ENCODE measurements around the gene MERTK. TPM values are rescaled to one million over a fixed set of nuclear protein-coding genes. Genes with fewer than 3 reads are reported as not detected.

Gene MERTK
- total RNA-seq, 1 experiment from 2014 or later: 39.2 TPM

- peaks cover 38% of the 10 kb centered on the region for H3K4me1 ChIP-seq
- H3K27me3 ChIP-seq (replicated peaks; ENCODE audit: control insufficient read depth, insufficient read depth, low read length): no peaks in the 10 kb centered on the region
- Mint-ChIP-seq H3K27ac (ENCODE audit: unreplicated experiment) (no peak overlapping the region), H3K36me3 (ENCODE audit: insufficient read depth, unreplicated experiment) (peaks cover 44% of the 10 kb centered on the region), H3K4me1 (ENCODE audit: low read depth, unreplicated experiment) (peaks cover 72% of the 10 kb centered on the region), H3K27me3 (ENCODE audit: insufficient read depth, unreplicated experiment) (no peaks in the 10 kb centered on the region), H3K9me3 (ENCODE audit: unreplicated experiment) (no peaks in the 10 kb centered on the region), H3K4me3 (ENCODE audit: unreplicated experiment) (no peak overlapping the region)
- ChIA-PET POLR2A (no interaction called here), CTCF (no interaction called here)
- DNase-seq: no peak
- intact Hi-C loops (cut with micrococcal nuclease; ENCODE audit: unreplicated experiment): no loop called here
- H3K4me3 ChIP-seq (ENCODE audit: low read depth, low read length): no peak overlapping the region
- no TSS peak for BruUV-seq (replicated peaks)
- H3K9me3 ChIP-seq: no peaks in the 10 kb centered on the region
- peaks cover 6% of the 10 kb centered on the region; the same call in 1 of the 2 replicates for H3K36me3 ChIP-seq (ENCODE audit: control insufficient read depth, insufficient read depth, low read length)
- TF ChIP-seq CTCF (IDR thresholded peaks at IDR 0.05; ENCODE audit: insufficient read depth in 1 of 2, low read depth in 1 of 2, low read length in 1 of 2, severe bottlenecking in 1 of 2, unreplicated experiment in 1 of 2): no peak
Measured at GRCh38 chr2:111944531-111945210, 46.3 kb downstream of the MERTK start.

- no peak overlapping the region for H3K4me3 ChIP-seq (ENCODE audit: low read depth, low read length)
- intact Hi-C loops (cut with micrococcal nuclease; ENCODE audit: unreplicated experiment): loop anchor here (1.0 to 2.0 kb wide), 5 partner anchors 12 to 109 kb away; partner anchors contain the start of genes MERTK and TMEM87B
Measured at GRCh38 chr2:111945444-111946293, 47.3 kb downstream of the MERTK start.

More at GRCh38 chr2:111945444-111946293, 47.3 kb downstream of the MERTK start:
- peaks cover 52% of the 10 kb centered on the region for H3K36me3 Mint-ChIP-seq (ENCODE audit: insufficient read depth, unreplicated experiment)
- Histone ChIP-seq H3K27me3 (replicated peaks; ENCODE audit: control insufficient read depth, insufficient read depth, low read length) (no peaks in the 10 kb centered on the region), H3K36me3 (ENCODE audit: control insufficient read depth, insufficient read depth, low read length) (peaks cover 6% of the 10 kb centered on the region; the same call in 1 of the 2 replicates), H3K4me1 (peaks cover 38% of the 10 kb centered on the region), H3K9me3 (no peaks in the 10 kb centered on the region)
- peak overlapping the region; percentile 66 for H3K4me3 Mint-ChIP-seq (ENCODE audit: unreplicated experiment)
- H3K9me3 Mint-ChIP-seq (ENCODE audit: unreplicated experiment): no peaks in the 10 kb centered on the region
- H3K4me1 Mint-ChIP-seq (ENCODE audit: low read depth, unreplicated experiment): peaks cover 66% of the 10 kb centered on the region
- TF ChIP-seq CTCF (IDR thresholded peaks at IDR 0.05; ENCODE audit: insufficient read depth in 1 of 2, low read depth in 1 of 2, low read length in 1 of 2, severe bottlenecking in 1 of 2, unreplicated experiment in 1 of 2): no peak
- CTCF ChIA-PET: interaction anchor here (0.6 to 1.3 kb wide), 4 partner anchors 42 to 102 kb away, joined by 3 to 9 read pairs (median 4); partner anchors contain the start of gene MERTK
- no TSS peak for BruUV-seq (replicated peaks)
- peak in 1 of 2 experiments; percentile 56 for DNase-seq
- H3K27ac Mint-ChIP-seq (ENCODE audit: unreplicated experiment): peak overlapping the region; percentile 73
- POLR2A ChIA-PET: interaction anchor here (1.2 to 1.3 kb wide), 2 partner anchors 21 to 41 kb away, joined by 3 read pairs; no protein-coding TSS in a partner anchor
- no peaks in the 10 kb centered on the region for H3K27me3 Mint-ChIP-seq (ENCODE audit: insufficient read depth, unreplicated experiment)

Measured in Caco-2 (cell line).